Mammary epithelial cell (primary cell): ENCODE results near the gene ATAD3C.

Experiments
- EZH2 ChIP-seq: IDR thresholded peaks from 2 replicates; pipeline ENCODE4 v1.6.1; 2012; ENCODE audit warnings: low read length, inconsistent platforms, borderline replicate concordance
- TF ChIP-seq, protein P1 (sequence below), 2 donors: IDR thresholded peaks in 1 of 2; conservative IDR thresholded peaks in 1 of 2; 2 replicates each; pipeline ENCODE4 v1.5.1; 2011 to 2012; ENCODE audit warnings: inconsistent platforms in 2 of 2, low read length in 2 of 2, mild to moderate bottlenecking in 2 of 2, control low read depth in 1 of 2, low read depth in 1 of 2; ENCODE audit not compliant: insufficient read depth in 1 of 2; ENCODE audit errors: extremely low read depth in 1 of 2

- TF ChIP-seq, protein P1, sequence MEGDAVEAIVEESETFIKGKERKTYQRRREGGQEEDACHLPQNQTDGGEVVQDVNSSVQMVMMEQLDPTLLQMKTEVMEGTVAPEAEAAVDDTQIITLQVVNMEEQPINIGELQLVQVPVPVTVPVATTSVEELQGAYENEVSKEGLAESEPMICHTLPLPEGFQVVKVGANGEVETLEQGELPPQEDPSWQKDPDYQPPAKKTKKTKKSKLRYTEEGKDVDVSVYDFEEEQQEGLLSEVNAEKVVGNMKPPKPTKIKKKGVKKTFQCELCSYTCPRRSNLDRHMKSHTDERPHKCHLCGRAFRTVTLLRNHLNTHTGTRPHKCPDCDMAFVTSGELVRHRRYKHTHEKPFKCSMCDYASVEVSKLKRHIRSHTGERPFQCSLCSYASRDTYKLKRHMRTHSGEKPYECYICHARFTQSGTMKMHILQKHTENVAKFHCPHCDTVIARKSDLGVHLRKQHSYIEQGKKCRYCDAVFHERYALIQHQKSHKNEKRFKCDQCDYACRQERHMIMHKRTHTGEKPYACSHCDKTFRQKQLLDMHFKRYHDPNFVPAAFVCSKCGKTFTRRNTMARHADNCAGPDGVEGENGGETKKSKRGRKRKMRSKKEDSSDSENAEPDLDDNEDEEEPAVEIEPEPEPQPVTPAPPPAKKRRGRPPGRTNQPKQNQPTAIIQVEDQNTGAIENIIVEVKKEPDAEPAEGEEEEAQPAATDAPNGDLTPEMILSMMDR (conservative IDR thresholded peaks at IDR 0.05 in 1 of 2, IDR thresholded peaks at IDR 0.05 in 1 of 2; ENCODE audit: extremely low read depth in 1 of 2, insufficient read depth in 1 of 2, low read depth in 1 of 2, low read length in 2 of 2): no peak
- no peak for TF ChIP-seq EZH2
Observed at GRCh38 chr1:1451696-1452364, 2.3 kb downstream of the ATAD3C start.
